Hematopoietic multipotent progenitor cell treated with erythropoietin and hydrocortisone succinate and interleukin-3 and kit ligand, for 17 days (in vitro differentiated cells): ENCODE results near the gene ALKBH8.
"Not testable (repeated sequence)": the region's sequence is repeated elsewhere in the genome, so short reads cannot be mapped to it uniquely, and the experiment has no call there.

ENCODE experiments used
- DNase-seq: peaks from one replicate; pipeline ENCODE4 v3.0.0-alpha.2; 2015; ENCODE audit warnings: low spot score

The ALKBH8 gene

DNA sequence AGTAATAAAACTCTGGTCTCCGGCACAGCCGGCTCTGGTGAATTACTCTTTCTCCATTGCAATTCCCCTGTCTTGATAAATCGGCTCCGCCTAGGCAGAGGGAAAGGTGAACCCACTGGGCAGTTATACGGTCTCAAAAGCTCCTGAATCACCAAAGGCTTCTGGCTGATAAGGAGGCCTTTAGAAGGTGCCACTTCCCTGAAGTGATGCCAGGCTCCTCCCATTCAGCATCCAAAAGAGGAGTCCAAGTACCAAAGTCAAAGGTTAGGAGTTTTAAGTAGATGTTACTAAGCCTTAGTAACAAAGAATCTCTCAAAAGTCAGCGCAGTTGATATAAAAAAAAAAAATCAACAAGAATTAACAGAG lies 11.8 kb upstream of the ALKBH8 start:
- no peak for DNase-seq

DNA sequence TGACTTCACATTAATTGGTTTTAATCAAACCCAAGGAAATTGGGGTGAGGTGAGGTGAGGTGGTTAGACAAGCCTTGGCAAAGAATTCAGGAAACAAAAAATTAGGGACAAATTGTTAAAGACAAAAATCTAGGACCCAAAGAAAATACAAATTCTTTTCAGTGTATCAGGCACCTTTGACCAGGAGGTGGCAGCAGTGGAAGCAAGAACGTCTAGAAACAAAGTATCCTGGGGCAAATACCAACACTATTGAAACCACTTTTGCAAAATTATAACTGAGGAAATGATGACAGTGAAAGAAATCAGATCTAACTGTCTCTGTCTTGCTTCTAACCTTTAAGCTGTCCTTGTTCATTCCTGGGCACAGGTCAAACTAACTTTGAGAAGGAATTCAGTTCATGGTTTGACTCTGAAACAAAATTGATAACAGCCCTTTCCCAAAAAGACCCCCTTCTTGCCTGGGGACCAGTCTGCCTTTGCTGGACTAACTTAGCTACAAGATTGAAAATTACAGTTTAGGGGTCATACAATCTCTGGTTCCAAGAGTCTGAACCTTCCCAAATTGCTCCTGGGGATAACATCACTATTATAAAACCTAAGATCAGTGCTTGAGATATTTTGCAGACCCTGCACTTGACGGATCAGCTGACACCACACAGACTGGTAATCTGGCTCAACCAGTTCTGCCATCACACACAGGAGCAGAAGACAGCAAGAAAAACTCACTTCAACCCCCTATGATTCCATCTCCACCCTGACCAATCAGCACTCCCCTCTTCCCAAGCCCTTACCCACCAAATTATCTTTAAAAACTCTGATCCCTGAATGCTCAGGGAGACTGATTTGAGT lies 11.2 kb upstream of the ALKBH8 start:
- not testable (repeated sequence) for DNase-seq

DNA sequence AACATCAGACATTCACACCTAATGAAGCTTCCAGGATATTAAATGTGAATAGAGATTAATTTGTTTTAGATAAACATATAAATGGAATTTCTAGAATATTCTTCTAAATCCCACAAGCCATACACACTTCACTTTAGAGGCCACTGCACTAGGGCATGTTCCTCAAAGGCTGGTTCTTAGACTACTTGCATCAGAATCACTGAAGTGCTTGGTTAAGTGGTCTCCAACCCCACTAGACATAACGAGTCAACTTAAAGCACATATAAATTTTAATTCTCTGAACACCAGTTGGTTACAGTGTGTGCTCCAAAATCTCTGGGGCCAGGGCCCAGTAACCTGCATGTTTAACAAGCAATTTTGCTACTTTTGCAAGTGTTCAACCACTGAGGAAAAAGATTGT lies 7.9 kb upstream of the ALKBH8 start:
- DNase-seq: no peak

DNA sequence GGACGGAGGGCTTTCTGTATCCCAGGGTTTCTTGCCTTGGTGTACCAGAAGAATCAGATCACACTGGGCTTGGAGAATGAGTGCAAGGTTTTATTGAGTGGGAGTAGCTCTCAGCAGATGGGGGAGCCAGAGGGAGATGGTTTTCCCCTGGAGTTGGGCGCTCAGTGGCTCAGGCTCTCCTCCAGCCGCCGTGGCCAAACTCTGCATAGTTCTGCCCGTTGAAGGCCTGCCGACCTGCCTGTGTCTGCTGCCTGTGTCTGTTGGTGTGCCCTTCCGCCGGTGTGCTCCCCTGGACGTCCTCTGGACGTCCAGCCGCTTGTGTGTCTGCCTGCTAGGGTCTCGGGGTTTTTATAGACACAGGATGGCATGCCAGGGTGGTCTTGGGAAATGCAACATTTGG lies 4.5 kb upstream of the ALKBH8 start:
- DNase-seq: no peak

DNA sequence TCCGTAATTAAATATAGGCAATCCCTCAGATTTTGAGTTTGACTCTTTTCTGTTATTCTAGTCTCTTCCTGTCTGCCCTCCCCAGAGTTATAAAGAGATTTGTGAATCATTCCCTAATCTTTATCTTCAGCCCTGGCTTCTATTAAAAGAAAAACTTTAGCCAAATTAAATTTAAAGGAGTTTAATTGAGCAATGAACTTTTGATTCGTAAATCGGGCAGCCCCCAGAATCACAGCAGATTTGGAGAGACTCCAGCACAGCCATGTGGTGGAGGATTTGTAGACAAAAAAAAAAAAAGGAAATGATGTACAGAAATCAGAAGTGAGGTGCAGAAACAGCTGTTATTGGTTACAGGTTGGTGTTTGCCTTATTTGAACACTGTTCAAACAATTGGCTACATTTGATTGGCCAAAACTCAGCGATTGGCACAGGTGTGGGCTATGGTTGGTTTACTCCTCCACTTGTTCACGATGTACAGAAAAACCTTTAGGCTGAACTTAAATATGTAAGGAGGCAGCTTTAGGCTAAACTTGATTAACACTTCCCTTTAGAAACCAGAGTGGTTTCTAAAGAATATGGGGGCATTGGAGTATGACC lies 2.3 kb upstream of the ALKBH8 start:
- no peak for DNase-seq

DNA sequence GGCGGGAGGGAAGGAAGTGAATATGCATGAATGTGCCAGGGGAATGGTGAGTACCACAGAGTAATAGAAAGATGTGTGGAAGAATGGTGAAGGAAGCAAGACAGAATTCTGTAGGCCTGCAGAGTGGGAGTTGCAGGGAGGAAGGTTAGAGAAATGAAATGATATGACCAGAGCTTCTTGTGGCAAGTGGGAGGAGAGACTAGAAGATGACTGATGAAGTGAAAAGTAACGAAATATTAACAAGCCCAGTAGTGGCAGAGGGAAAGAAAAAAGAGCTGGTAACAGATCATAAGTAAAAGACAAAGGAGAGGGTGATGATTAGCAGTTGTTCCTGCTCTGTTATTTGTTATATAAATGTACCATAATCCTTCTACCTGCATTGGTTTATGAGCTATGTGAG lies 1.0 kb upstream of the ALKBH8 start:
- no peak for DNase-seq

DNA sequence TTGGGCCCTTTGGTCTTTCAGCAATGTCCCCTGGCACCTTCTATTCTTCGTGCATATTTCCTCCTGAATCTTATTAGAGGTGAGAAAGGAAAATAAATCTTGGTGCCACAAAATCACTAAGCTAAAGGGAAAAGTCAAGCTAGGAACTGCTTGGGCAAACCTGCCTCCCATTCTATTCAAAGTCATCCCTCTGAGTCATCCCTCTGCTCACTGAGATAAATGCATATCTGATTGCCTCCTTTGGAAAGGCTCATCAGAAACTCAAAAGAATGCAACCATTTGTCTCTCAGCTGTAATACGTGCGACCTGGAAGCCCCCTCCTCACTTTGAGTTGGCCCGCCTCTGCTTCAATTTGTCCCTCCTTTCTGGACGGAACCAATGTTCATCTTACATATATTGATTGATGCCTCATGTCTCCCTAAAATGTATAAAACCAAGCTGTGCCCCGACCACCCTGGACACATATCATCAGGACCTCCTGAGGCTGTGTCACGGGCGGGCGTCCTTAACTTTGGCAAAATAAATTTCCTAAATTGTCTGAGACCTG lies 493 bp upstream of the ALKBH8 start:
- DNase-seq: peak; percentile 20

DNA sequence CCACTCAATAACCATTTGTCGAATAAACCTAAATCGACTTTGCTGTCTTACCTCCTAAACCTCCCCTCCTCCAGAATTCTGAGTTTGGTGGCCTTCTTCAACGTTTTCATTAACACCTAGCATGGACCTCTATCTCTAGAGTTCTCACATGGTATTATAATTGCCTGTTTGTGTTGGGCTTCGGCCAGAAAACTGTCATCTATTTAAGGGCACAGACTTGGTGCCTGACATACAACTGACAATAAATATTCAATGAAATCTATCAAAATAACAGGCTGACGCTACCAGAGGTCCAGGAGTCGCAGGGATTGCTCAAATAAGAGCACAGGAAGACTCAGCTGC lies 687 bp downstream of the ALKBH8 start:
- DNase-seq: no peak

DNA sequence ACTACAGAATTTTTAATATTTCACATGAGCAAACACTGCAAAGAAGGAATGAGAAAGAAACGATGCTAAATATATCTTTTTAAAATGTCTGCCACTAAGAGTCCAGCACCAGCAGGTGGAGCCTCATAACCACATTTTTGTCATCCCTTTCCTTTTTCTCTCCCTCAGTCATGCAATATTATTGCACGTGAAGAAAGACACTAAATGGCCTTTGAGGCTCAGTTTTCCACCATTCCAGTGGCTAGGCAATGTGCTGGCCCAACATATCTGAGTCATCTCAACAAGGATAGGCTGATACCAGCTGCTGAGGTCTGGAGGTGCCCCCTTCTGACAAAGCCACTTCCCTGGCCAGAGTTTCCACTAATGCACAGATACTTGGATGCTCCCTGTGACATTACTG lies 1.8 kb downstream of the ALKBH8 start:
- DNase-seq: peak; percentile 37

DNA sequence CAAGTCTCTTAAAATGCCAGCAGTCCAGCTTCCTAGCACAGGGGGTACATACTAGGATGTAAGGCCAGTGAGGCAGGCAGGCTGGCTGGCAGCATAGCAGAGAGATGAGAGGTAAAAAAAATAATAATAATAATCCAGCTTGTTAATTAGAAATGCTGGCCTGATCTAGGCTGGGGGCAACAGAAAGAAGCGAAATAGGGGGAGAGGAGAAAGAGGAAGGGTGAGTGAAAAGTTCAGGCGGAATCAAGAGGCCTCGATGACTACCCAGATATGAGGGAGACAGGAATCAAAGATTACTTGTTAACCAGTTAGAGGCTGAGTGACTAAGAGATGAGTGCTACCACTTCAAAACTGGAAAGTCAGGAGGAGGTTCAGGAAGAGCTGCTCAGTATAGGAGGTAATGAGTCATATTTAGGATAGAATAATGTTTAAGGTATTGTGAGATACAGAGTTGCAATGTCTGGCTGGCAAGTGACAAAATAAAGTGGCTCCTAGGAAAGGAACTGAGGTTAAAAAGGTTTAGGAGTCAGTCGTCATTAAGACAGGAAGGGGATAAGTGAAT lies 2.8 kb downstream of the ALKBH8 start:
- DNase-seq: no peak

DNA sequence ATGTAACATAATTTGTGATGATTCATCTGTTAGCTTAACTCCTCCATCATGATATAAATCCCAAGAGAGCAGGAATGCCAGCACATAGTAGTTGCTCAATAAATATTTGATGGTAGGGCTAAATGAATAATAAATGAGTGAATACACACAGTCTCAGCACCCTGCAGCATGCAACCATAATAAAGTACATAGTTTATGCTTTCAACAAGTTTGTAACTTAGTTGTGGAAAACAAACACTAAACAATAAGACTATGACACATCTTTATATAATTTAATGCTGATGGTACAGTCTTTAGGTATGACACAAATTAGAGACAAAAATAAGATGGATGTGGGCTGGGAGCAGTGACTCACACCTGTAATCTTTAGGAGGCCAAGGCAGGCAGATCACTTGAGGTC lies 3.8 kb downstream of the ALKBH8 start:
- no peak for DNase-seq

DNA sequence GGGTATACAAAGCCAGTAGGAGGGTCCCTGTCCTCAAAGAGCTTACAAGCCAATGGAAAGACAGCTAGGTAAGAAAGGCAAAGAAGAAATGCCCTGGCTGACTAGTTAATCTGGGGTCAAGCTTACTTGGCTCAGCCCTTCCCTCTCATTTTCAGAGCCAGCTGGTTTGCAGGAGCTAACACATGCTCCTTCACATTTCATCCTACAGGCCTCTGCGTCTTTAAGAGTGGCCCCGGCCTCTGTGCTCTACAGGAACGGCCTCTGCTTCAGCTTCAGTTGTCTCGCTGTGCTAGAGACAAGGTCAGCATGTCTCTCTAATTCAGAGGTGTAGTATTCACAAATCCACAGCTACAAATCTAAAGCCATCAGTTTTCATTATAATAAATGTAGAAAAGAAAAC lies 15.2 kb downstream of the ALKBH8 start:
- DNase-seq: no peak

DNA sequence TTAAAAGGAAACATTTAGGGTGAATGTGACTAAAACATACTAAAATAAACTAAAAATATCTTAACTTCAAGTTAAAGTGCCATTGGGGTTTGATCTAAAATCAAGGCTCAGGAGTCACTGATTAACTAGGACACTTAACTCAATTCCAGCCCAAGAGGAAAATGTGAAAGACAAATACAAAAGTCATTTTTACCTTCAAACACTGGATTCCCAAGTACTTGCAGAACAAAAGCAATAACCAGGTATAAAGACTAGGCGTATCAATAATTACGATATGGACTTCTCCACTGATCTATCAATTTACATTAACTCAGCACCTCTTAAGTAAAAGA lies 15.6 kb downstream of the ALKBH8 start:
- DNase-seq: no peak

DNA sequence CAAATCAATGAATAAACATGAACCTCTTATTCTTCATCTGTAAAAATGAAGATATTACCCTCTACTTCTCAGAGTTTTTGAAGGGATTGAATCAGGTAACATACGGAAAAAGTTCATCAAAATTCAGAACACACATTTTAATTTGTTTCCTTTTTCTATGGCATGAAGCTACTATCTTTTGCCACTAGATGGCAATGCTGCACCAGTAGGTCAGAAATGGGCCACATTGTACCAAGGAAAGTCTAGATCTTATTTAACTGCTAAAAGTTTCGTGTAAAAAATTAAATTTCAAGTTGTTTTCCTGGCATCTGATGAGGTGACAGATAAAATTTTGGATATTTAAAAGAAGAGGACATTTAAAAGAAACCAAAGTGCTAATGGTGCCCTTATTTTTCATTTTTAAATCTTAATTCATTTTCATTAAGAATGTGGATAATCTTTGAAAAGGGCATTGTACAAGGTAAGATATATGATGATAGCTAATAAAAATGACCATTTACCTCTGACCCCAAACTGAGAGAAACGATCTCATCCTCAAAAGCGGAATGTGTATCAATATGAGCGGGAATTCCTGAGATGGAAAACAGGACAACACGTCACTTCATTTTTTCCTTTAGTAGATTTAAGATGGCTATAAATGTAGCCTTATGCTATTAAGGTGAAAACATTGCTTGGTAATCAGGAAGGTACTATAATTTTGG lies 16.1 kb downstream of the ALKBH8 start:
- peak; percentile 64 for DNase-seq

DNA sequence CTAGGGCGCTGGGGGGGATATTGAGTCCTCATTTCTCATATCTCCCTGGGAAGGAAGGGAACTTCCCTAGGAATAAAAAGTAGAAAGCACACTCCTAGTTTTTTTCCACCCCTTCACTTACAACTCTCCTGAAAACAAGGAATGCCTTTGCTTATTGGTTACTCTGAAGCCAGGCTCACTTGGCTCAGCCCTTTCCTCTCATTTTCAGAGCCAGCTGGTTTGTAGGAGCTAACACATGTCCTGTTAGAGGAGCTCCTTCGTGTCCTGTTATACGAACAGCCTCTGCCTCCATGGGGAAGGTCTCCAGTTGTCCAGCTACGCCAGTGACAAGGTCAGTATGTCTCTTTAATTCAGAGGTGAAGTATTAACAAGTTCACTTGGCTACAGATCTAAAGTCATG lies 17.6 kb downstream of the ALKBH8 start:
- DNase-seq: no peak

DNA sequence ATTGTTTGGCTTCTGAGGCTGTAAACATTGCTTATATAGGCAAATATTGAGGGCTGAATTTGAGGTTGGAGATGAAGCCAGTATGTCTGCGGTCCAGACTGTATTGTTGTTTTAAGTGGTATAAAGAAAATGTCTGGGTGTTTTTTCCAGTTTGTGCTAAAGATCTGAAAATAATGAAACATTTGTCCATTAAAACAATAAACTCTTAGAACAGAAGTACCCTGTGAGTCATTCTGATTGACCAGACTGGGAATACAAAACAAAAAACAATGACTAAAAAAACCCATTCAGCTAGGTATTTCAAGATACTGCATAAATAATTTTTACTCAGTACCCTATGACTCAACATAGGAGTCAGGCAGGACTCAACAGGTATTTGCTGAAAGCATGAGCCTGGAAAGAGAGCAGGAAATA lies 20.4 kb downstream of the ALKBH8 start:
- DNase-seq: no peak

DNA sequence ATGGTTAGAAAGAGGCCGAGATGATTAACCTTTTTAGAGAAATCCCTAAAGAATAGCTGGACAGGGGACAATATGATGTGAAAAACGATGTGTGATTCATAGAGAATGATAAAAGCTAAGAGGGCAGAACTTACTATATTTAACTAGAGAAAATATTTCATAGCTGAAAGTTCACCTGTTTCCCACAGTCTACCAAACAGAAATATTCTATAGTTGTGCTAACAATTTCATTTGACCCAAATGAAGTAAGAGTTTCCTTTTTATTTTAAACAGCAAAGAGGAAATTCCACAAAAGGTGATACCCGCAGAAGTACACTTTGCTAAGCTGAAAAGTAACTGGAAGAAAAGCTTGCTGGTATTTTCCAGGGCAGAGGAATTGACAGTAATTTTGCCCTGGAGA lies 26.7 kb downstream of the ALKBH8 start:
- DNase-seq: no peak

DNA sequence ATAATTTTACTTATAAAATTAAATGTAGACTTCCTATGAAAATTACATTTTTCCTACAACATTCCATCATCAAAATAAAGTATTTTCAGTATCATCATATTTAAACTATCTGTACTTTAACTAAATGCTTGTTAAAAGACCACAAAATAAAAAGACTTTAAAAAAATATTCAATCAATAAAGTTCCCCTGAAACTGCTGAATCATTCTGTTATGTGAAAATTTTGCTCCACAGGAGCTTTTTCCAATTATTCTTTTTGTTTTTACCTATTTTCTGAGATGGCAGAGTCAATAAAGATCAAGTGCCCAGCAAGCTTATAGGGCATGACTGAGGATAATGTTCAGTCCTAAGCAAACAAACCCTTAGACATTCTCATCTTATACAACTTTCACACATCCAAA lies 27.3 kb downstream of the ALKBH8 start:
- no peak for DNase-seq

DNA sequence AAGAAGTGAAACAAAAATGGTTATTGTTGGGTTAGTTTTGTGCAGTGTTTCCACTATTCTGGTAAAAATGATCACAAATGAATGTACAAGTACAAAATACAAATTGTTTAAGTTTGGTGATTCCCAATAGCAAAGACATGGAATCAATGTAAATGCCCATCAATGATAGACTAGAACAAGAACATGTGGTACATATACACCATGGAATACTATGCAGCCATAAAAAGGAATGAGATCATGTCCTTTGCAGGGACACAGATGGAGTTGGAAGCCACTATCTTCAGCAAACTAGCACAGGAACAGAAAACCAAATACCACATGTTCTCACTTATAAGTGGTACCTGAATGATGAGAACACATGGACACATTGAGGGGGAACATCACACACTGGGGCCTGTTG lies 28.4 kb downstream of the ALKBH8 start:
- not testable (repeated sequence) for DNase-seq

DNA sequence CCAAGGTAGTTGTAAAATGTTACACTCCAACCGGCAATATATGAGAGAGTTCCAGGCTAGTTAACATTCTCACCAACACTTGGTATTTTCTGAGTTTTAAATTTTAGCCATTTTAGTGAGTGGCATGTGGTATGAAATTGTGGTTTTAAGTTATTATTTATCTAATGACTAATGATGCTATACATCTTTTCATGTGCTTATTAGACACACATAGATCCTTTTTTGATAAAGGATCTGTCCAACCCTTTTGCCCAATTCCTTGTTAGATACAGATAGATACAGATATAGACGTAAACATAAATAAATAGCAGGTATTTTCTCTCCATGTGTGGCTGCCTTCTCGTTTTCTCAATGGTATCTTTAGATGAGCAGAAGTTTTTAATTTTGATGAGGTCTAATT lies 39.3 kb downstream of the ALKBH8 start:
- DNase-seq: no peak

DNA sequence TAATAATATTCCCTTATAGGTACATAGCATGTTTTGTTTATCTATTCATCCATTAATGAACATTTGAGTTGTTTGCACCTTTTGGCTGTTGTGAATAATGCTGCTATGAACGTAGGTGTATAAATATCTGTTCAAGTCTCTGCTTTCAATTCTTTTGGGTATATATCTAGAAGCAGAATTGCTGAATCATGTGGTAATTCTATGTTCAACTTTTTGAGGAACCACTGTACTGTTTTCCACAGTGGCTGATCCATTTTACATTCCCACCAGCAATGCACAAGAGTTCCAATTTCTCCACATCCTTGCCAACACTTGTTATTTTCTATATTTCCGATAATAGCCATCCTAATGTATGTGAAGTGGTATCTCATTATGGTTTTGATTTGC lies 56.7 kb downstream of the ALKBH8 start:
- no peak for DNase-seq

DNA sequence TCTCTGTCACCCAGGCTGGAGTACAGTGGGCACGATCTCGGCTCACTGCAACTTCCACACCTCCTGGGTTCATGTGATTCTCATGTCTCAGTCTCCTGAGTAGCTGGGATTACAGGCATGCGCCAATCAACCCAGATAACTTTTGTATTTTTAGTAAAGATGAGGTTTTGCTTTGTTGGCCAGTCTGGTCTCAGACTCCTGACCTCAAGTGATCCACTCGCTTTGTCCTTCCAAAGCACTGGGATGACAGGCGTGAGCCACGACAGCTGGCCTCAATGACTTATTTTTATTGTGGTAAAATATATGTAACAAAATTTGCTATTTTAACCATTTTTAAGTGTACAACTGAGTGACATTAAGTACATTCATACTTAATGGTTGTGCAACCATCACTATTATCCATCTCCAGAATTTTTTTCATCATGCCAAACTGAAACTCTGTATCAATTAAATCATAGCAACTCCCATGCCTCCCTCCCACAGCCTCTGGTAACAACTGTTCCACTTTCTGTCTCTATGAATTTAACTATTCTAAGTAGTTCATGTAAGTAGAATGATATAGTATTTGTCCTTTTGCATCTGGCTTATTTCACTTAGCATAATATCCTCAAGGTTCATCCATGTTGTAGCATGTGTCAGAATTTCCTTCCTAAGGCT lies 57.2 kb downstream of the ALKBH8 start:
- no peak for DNase-seq
